ENCODE results near the gene ZNF397.

The ZNF397 gene

GRCh38 chr18:35267809-35268208 is 27.0 kb downstream of the ZNF397 start:
- Histone ChIP-seq H3K27ac (ENCODE audit: low read depth, low read length) (no peak overlapping the region), H2AFZ (ENCODE audit: low read depth, low read length, severe bottlenecking) (no peak overlapping the region), H3F3A (ENCODE audit: insufficient read depth) (no peaks in the 10 kb centered on the region), H3K79me2 (ENCODE audit: insufficient read depth, low read length) (no peaks in the 10 kb centered on the region), H4K20me1 (ENCODE audit: low read depth, low read length) (no peaks in the 10 kb centered on the region), H3K4me2 (ENCODE audit: low read depth, low read length, poor library complexity, severe bottlenecking) (no peak overlapping the region), H3K27me3 (ENCODE audit: low read length) (no peaks in the 10 kb centered on the region), H3K9me2 (replicated peaks; ENCODE audit: insufficient read depth, low read length) (no peaks in the 10 kb centered on the region), H3K9ac (ENCODE audit: low read length) (no peak overlapping the region), H3K4me3 (ENCODE audit: insufficient read depth, low read length, poor library complexity, severe bottlenecking) (no peak overlapping the region), H3K9me3 (ENCODE audit: insufficient read depth, low read length) (peaks cover 9% of the 10 kb centered on the region; the same call in 1 of the 2 replicates), H3K36me3 (ENCODE audit: low read length) (peaks cover 1% of the 10 kb centered on the region)
- no peak for TF ChIP-seq CTCF (IDR thresholded peaks at IDR 0.05; ENCODE audit: insufficient read depth, low read length, poor library complexity, severe bottlenecking)
- no peak for TF ChIP-seq EZH2phosphoT487 (conservative IDR thresholded peaks at IDR 0.05; ENCODE audit: low read length)

- Histone ChIP-seq H4K20me1 (ENCODE audit: low read depth, low read length) (no peaks in the 10 kb centered on the region), H3K79me2 (ENCODE audit: insufficient read depth, low read length) (no peaks in the 10 kb centered on the region), H3K36me3 (ENCODE audit: low read length) (no peaks in the 10 kb centered on the region), H3K9me2 (replicated peaks; ENCODE audit: insufficient read depth, low read length) (no peaks in the 10 kb centered on the region), H3K9me3 (ENCODE audit: insufficient read depth, low read length) (peaks cover 9% of the 10 kb centered on the region; the same call in 1 of the 2 replicates), H3K9ac (ENCODE audit: low read length) (no peak overlapping the region), H3K4me3 (ENCODE audit: insufficient read depth, low read length, poor library complexity, severe bottlenecking) (no peak overlapping the region), H3K27me3 (ENCODE audit: low read length) (no peaks in the 10 kb centered on the region), H2AFZ (ENCODE audit: low read depth, low read length, severe bottlenecking) (no peak overlapping the region), H3K27ac (ENCODE audit: low read depth, low read length) (no peak overlapping the region), H3K4me2 (ENCODE audit: low read depth, low read length, poor library complexity, severe bottlenecking) (no peak overlapping the region), H3F3A (ENCODE audit: insufficient read depth) (no peaks in the 10 kb centered on the region)
- no peak for TF ChIP-seq CTCF (IDR thresholded peaks at IDR 0.05; ENCODE audit: insufficient read depth, low read length, poor library complexity, severe bottlenecking)
- no peak for TF ChIP-seq EZH2phosphoT487 (conservative IDR thresholded peaks at IDR 0.05; ENCODE audit: low read length)
Measured at GRCh38 chr18:35268821-35269220, 28.0 kb downstream of the ZNF397 start.

GRCh38 chr18:35271656-35272055 is 30.8 kb downstream of the ZNF397 start:
- Histone ChIP-seq H3K27me3 (ENCODE audit: low read length) (no peaks in the 10 kb centered on the region), H3K27ac (ENCODE audit: low read depth, low read length) (no peak overlapping the region), H3K9me2 (replicated peaks; ENCODE audit: insufficient read depth, low read length) (no peaks in the 10 kb centered on the region), H3K36me3 (ENCODE audit: low read length) (no peaks in the 10 kb centered on the region), H3K4me2 (ENCODE audit: low read depth, low read length, poor library complexity, severe bottlenecking) (no peak overlapping the region), H3K79me2 (ENCODE audit: insufficient read depth, low read length) (no peaks in the 10 kb centered on the region), H3K4me3 (ENCODE audit: insufficient read depth, low read length, poor library complexity, severe bottlenecking) (no peak overlapping the region), H3F3A (ENCODE audit: insufficient read depth) (no peaks in the 10 kb centered on the region), H2AFZ (ENCODE audit: low read depth, low read length, severe bottlenecking) (no peak overlapping the region), H3K9me3 (ENCODE audit: insufficient read depth, low read length) (peaks cover 9% of the 10 kb centered on the region; the same call in 1 of the 2 replicates), H3K9ac (ENCODE audit: low read length) (no peak overlapping the region), H4K20me1 (ENCODE audit: low read depth, low read length) (no peaks in the 10 kb centered on the region)
- no peak for TF ChIP-seq CTCF (IDR thresholded peaks at IDR 0.05; ENCODE audit: insufficient read depth, low read length, poor library complexity, severe bottlenecking)
- no peak for TF ChIP-seq EZH2phosphoT487 (conservative IDR thresholded peaks at IDR 0.05; ENCODE audit: low read length)
